HepG2 (cell line): ENCODE results near the gene TBC1D5. TPM values are rescaled to one million over a fixed set of nuclear protein-coding genes. Genes with fewer than 3 reads are reported as not detected.
A peak's percentile ranks its signal among the peaks of the same experiment; 100 is the strongest.

Source experiments
- ATAC-seq: fragments of 200-7000 bp; cut with Tn5 transposase; 3 replicates; pipeline ENCODE4 v1.9.1; 2020; ENCODE audit warnings: mild to moderate bottlenecking, moderate library complexity
- BruUV-seq: library from RNA; stranded (reverse); fragments of 400-500 nt; replicated peaks from 2 replicates; lab custom pipeline; 2021; lab: Mats Ljungman, UMichigan
- CTCF ChIA-PET: fragments of 300-600 bp; formaldehyde crosslinking; extraction: SDS; loops from one replicate; lab custom pipeline; 2021; ENCODE audit warnings: low total read pairs, inconsistent platforms, low intra/inter-chr PET ratio; lab: Yijun Ruan, JAX
- POLR2A ChIA-PET: fragments of 350-600 bp; sonication (Branson Sonifier 250); formaldehyde crosslinking; loops from one replicate; lab custom pipeline; 2020; ENCODE audit warnings: antibody characterized with exemption, inconsistent platforms; lab: Yijun Ruan, JAX
- DNase-seq: peaks from one replicate; pipeline ENCODE4 v3.0.0-alpha.2; 2015; ENCODE audit warnings: low spot score
- FAIRE-seq: peaks from 3 replicates; lab custom pipeline; 2011; peaks lifted over from hg19 to GRCh38; lab: Jason Lieb, UNC
- H2AFZ ChIP-seq: one replicate; pipeline ENCODE4 v1.6.1; 2011; ENCODE audit warnings: low read length, inconsistent platforms
- H3K27ac ChIP-seq: fragments of 300-600 bp; 3 replicates; pipeline ENCODE4 v1.8.0; 2011; ENCODE audit warnings: mixed run types, mild to moderate bottlenecking, mixed read lengths, low read length, inconsistent platforms; ENCODE audit not compliant: insufficient read depth; ENCODE audit errors: extremely low read length
- H3K27me3 ChIP-seq, 2 experiments: fragments of 200-600 bp in 1 of 2; 2 replicates in 1 of 2; 3 replicates in 1 of 2; pipeline versions ENCODE4 v1.6.0 to v1.8.0; 2011; ENCODE audit warnings: low read length in 2 of 2, mild to moderate bottlenecking in 2 of 2, moderate library complexity in 2 of 2, inconsistent platforms in 1 of 2; ENCODE audit not compliant: insufficient read depth in 2 of 2, control insufficient read depth in 1 of 2
- H3K36me3 ChIP-seq, 2 experiments: fragments of 200-600 bp in 1 of 2; replicated peaks in 1 of 2; 2 replicates in 1 of 2; 3 replicates in 1 of 2; pipeline versions ENCODE4 v1.5.1 to v1.8.0; 2011; ENCODE audit warnings: low read length in 2 of 2, inconsistent platforms in 1 of 2; ENCODE audit not compliant: insufficient read depth in 2 of 2, control insufficient read depth in 1 of 2
- H3K4me1 ChIP-seq: 2 replicates; pipeline ENCODE4 v1.5.1; 2012; ENCODE audit warnings: low read length, inconsistent platforms; ENCODE audit not compliant: insufficient read depth
- H3K4me2 ChIP-seq: 2 replicates; pipeline ENCODE4 v1.6.0; 2011; ENCODE audit warnings: low read depth, low read length, inconsistent platforms
- H3K4me3 ChIP-seq, 3 experiments: fragments of 200-600 bp in 1 of 3; sonication (generic), shearing (Covaris generic) in 1 of 3; replicated peaks in 1 of 3; 2 replicates each; pipeline ENCODE4 v1.5.1; 2011 to 2016; ENCODE audit warnings: low read length in 3 of 3, inconsistent platforms in 2 of 3, low read depth in 2 of 3, mild to moderate bottlenecking in 2 of 3, control low read depth in 1 of 3, mixed read lengths in 1 of 3; ENCODE audit not compliant: insufficient read depth in 1 of 3
- H3K79me2 ChIP-seq: one replicate; pipeline ENCODE4 v1.6.1; 2011; ENCODE audit warnings: low read length, inconsistent platforms; ENCODE audit not compliant: insufficient read depth
- H3K9ac ChIP-seq: 2 replicates; pipeline ENCODE4 v1.6.0; 2011; ENCODE audit warnings: mild to moderate bottlenecking, low read depth, low read length, inconsistent platforms; ENCODE audit not compliant: insufficient read depth
- H3K9me3 ChIP-seq: 2 replicates; pipeline ENCODE4 v1.5.1; 2012; ENCODE audit warnings: mild to moderate bottlenecking, low read length
- H4K20me1 ChIP-seq: 2 replicates; pipeline ENCODE4 v1.6.0; 2011; ENCODE audit warnings: inconsistent platforms, mild to moderate bottlenecking, low read length, moderate library complexity; ENCODE audit not compliant: insufficient read depth
- HOMEZ ChIP-seq: IDR thresholded peaks from 2 replicates; pipeline ENCODE4 v1.6.1; 2016; ENCODE audit warnings: low read depth
- SUZ12 ChIP-seq: fragments of 150-350 bp; IDR thresholded peaks from 2 replicates; pipeline ENCODE4 v1.6.1; 2014; ENCODE audit warnings: low read depth, low read length
- ZBTB40 ChIP-seq, 2 experiments: fragments of 450-650 bp in 1 of 2; sonication (generic) in 1 of 2; formaldehyde crosslinking in 1 of 2; IDR thresholded peaks; 2 replicates each; pipeline versions ENCODE4 v1.6.1 to v1.8.0; 2016 to 2022; ENCODE audit warnings: antibody characterized with exemption in 1 of 2, mild to moderate bottlenecking in 1 of 2, missing genetic modification reagents in 1 of 2
- ZNF780A ChIP-seq: sonication (generic); formaldehyde crosslinking; IDR thresholded peaks from 2 replicates; pipeline ENCODE4 v1.8.0; 2022; ENCODE audit warnings: mild to moderate bottlenecking, missing genetic modification reagents, moderate library complexity
- ZNF788 ChIP-seq: sonication (generic); formaldehyde crosslinking; IDR thresholded peaks from 2 replicates; pipeline ENCODE4 v1.5.0; 2020; ENCODE audit warnings: mild to moderate bottlenecking, missing genetic modification reagents, borderline replicate concordance
- WGBS: methylation state at CpG from one replicate; pipeline ENCODE4 v1.1.6; 2017; ENCODE audit warnings: low lambda C conversion rate; 5-methylcytosine and 5-hydroxymethylcytosine counted together
- in situ Hi-C: cut with HindIII; loops from 2 replicates; pipeline ENCODE4 v1.10.0; 2017; ENCODE audit warnings: low pct_unique_long_range_greater_than_20kb; ENCODE audit not compliant: extremely low pct_ligation_motif_present
- intact Hi-C: fragments of 100-400 bp; cut with micrococcal nuclease; formaldehyde crosslinking; loops from one replicate; pipeline ENCODE4 v1.10.0; 2022; ENCODE audit not compliant: unreplicated experiment
- polyA plus RNA-seq, 8 experiments: library from polyadenylated mRNA; depleted of rRNA in 3 of 8; stranded (reverse) in 7 of 8; unstranded in 1 of 8; fragments of >200 nt; fragmentation: Illumina TruSeq in 4 of 8; extraction: Trizol in 4 of 8; gene quantifications; 2 replicates each; pipeline versions ENCODE4 v1.2.1 to v1.2.3, GENCODE V29; 2011 to 2016; ENCODE audit warnings: low read depth in 4 of 8, missing spikeins in 1 of 8, mixed read lengths in 1 of 8; ENCODE audit not compliant: insufficient read depth in 1 of 8
- total RNA-seq, 5 experiments: library from RNA; depleted of rRNA; stranded (reverse); fragments of >200 nt; fragmentation: Illumina TruSeq; extraction: Trizol; gene quantifications; 2 replicates each; pipeline ENCODE4 v1.2.3, GENCODE V29; 2016; ENCODE audit warnings: low read depth in 1 of 5
- TF ChIP-seq, protein P1 (sequence below): sonication (generic); formaldehyde crosslinking; IDR thresholded peaks from 2 replicates; pipeline ENCODE4 v1.5.0; 2020; ENCODE audit warnings: mild to moderate bottlenecking, low read depth, missing genetic modification reagents, borderline replicate concordance
- TF ChIP-seq, protein P2 (sequence below): sonication (generic); formaldehyde crosslinking; IDR thresholded peaks from 2 replicates; pipeline ENCODE4 v1.4.0; 2020; ENCODE audit warnings: missing genetic modification reagents, mild to moderate bottlenecking, borderline replicate concordance

TBC1D5 gene
- total and polyA plus RNA-seq, 2 of the 13 experiments (the other 11 are each of a cell fraction or from before 2014, with no cell fraction given), result 19.2 to 33.3 TPM

DNA sequence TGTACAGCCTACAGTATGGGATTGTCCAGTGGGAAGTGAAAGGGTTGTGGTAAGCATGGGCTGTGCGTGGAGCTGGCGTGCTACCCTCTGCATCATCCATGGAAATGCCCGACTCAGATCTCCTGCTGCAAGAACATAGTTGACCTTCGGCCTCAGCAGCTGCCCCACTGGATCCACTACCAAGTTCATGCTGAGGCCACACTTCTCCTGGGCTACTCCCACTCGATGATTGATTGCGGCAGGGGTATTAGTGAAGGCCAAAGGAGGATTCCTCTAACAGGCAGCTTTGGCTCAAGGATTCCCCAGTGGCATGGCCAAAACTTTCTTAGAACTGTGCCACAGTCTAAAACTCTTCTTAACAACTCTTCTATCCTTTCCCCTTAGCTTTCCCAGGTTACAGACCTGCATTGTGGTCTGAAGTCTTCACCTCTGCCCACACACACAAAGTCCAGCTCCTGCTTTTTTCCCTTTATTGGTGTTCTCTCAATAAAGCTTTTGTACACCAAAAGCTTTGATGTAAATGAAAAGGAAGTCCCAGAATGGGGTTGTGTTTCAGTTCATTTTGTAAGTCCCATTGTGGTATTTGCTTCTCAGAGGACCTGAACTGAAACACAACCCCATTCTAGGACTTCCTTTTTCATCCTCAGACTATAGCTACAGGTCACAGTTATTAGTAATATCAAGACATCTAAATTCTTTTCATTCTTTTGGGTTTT lies 4.9 kb upstream of the TBC1D5 start (continued):
- TF ChIP-seq ZBTB40 (IDR thresholded peaks at IDR 0.05), result peak; percentile 71
- TF ChIP-seq ZBTB40 (CRISPR knock-in tag; IDR thresholded peaks at IDR 0.05), result peak; percentile 82; the same call in 1 of the 2 replicates

DNA sequence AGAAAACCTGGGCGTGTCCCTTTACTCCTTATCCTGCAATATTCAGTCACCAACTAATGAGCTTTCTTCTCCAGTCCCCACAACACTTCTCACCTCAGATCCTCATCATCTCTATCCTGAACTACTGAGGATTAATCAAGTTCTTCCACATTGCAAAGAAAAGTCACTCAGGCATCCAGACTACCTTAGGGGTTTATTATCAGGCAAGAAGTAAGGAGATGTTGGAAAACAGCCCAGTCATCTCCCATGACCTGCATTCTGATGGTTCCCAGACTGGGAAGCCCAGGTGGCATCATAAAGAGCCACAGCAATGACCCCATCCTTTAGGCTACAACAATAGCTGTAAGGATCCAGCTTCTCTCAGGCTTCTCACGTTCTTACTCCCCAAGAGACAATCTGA lies 3.5 kb upstream of the TBC1D5 start:
- no TSS peak for BruUV-seq
- H3K36me3 ChIP-seq, result no peaks in the 10 kb centered on the region
- DNase-seq (no peak), FAIRE-seq (no peak), ATAC-seq (no peak)
- no peak overlapping the region for H3K4me2 ChIP-seq
- H3K27ac ChIP-seq, result no peak overlapping the region
- 39% methylated on average over 2 of the region's 2 CpGs for WGBS
- POLR2A ChIA-PET, result no interaction called here
- no peaks in the 10 kb centered on the region for H4K20me1 ChIP-seq
- H3K27me3 ChIP-seq, result no peaks in the 10 kb centered on the region; a peak in 1 of 5 replicates
- no peak overlapping the region for H2AFZ ChIP-seq
- H3K9me3 ChIP-seq, result no peaks in the 10 kb centered on the region
- in situ Hi-C loops, result no loop called here
- H3K79me2 ChIP-seq, result peaks cover 5% of the 10 kb centered on the region
- CTCF ChIA-PET, result no interaction called here
- peaks cover 62% of the 10 kb centered on the region for H3K4me1 ChIP-seq
- TF ChIP-seq, protein P1, sequence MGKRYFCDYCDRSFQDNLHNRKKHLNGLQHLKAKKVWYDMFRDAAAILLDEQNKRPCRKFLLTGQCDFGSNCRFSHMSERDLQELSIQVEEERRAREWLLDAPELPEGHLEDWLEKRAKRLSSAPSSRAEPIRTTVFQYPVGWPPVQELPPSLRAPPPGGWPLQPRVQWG (CRISPR knock-in tag), result no peak
- TF ChIP-seq ZNF780A (CRISPR knock-in tag) (no peak), SUZ12 (no peak), ZNF788 (no peak), HOMEZ (no peak)
- TF ChIP-seq, protein P2, sequence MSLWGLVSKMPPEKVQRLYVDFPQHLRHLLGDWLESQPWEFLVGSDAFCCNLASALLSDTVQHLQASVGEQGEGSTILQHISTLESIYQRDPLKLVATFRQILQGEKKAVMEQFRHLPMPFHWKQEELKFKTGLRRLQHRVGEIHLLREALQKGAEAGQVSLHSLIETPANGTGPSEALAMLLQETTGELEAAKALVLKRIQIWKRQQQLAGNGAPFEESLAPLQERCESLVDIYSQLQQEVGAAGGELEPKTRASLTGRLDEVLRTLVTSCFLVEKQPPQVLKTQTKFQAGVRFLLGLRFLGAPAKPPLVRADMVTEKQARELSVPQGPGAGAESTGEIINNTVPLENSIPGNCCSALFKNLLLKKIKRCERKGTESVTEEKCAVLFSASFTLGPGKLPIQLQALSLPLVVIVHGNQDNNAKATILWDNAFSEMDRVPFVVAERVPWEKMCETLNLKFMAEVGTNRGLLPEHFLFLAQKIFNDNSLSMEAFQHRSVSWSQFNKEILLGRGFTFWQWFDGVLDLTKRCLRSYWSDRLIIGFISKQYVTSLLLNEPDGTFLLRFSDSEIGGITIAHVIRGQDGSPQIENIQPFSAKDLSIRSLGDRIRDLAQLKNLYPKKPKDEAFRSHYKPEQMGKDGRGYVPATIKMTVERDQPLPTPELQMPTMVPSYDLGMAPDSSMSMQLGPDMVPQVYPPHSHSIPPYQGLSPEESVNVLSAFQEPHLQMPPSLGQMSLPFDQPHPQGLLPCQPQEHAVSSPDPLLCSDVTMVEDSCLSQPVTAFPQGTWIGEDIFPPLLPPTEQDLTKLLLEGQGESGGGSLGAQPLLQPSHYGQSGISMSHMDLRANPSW (CRISPR knock-in tag), result no peak
- H3K4me3 ChIP-seq, result no peak overlapping the region
- H3K9ac ChIP-seq, result no peak overlapping the region
- intact Hi-C loops, result loop anchor here (2.0 kb wide), 1 partner anchor 65 kb away; no protein-coding TSS in a partner anchor
